ENCODE data around the gene SAMD13.
A peak's percentile ranks its signal among the peaks of the same experiment; 100 is the strongest.

The SAMD13 gene

GRCh38 chr1:84368441-84368840 is 66.9 kb downstream of the SAMD13 start:
- Histone ChIP-seq H4K12ac (ENCODE audit: low read depth, low read length) (no peak overlapping the region), H3K4me1 (ENCODE audit: control insufficient read depth in 1 of 2, insufficient read depth in 2 of 2, low read length in 2 of 2) (peaks cover 5 to 6% of the 10 kb centered on the region in 2 experiments), H3K9ac (ENCODE audit: low read length) (no peak overlapping the region), H3K79me1 (ENCODE audit: low read length) (peaks cover 8% of the 10 kb centered on the region), H4K8ac (ENCODE audit: low read depth, low read length) (no peak overlapping the region), H3K18ac (ENCODE audit: low read length) (no peak overlapping the region), H3K4me2 (ENCODE audit: low read length) (no peak overlapping the region), H3K79me2 (ENCODE audit: control insufficient read depth, insufficient read depth, low read length, poor library complexity) (peaks cover 2% of the 10 kb centered on the region), H2BK120ac (ENCODE audit: insufficient read depth, low read length, poor library complexity) (no peak overlapping the region), H4K91ac (ENCODE audit: low read depth, low read length) (no peak overlapping the region), H3K14ac (ENCODE audit: low read length) (no peak overlapping the region), H3K4ac (ENCODE audit: low read depth, low read length) (no peak overlapping the region), H3K23ac (ENCODE audit: low read length) (no peak overlapping the region), H2BK12ac (ENCODE audit: low read length) (peak overlapping the region; percentile 6), H3K36me3 (ENCODE audit: control insufficient read depth in 1 of 2, insufficient read depth in 2 of 2, low read length in 2 of 2) (no peaks in the 10 kb centered on the region), H3K9me3 (ENCODE audit: insufficient read depth, low read depth, low read length) (no peaks in the 10 kb centered on the region), H2AFZ (ENCODE audit: insufficient read depth, low read length, poor library complexity) (no peak overlapping the region), H3K27ac (ENCODE audit: low read depth, low read length) (no peak overlapping the region), H2AK5ac (ENCODE audit: low read length) (no peak overlapping the region), H3K27me3 (ENCODE audit: insufficient read depth, low read length) (no peaks in the 10 kb centered on the region), H2BK5ac (ENCODE audit: low read depth, low read length, poor library complexity) (no peak overlapping the region), H3K4me3 (ENCODE audit: low read depth, low read length) (no peak overlapping the region)
- no CpG with 5 or more reads among the region's 5 CpGs for WGBS (ENCODE audit: extremely low coverage, insufficient coverage, insufficient read length)
- peak; percentile 80 to 90 for DNase-seq

GRCh38 chr1:84370266-84370665 is 68.8 kb downstream of the SAMD13 start:
- Histone ChIP-seq H4K91ac (ENCODE audit: low read depth, low read length) (no peak overlapping the region), H3K23ac (ENCODE audit: low read length) (no peak overlapping the region), H2BK5ac (ENCODE audit: low read depth, low read length, poor library complexity) (no peak overlapping the region), H3K4me2 (ENCODE audit: low read length) (no peak overlapping the region), H3K9me3 (ENCODE audit: insufficient read depth, low read depth, low read length) (no peaks in the 10 kb centered on the region), H3K4me1 (ENCODE audit: control insufficient read depth in 1 of 2, insufficient read depth in 2 of 2, low read length in 2 of 2) (peaks cover 5 to 6% of the 10 kb centered on the region in 2 experiments), H4K8ac (ENCODE audit: low read depth, low read length) (no peak overlapping the region), H2AK5ac (ENCODE audit: low read length) (no peak overlapping the region), H3K36me3 (ENCODE audit: control insufficient read depth in 1 of 2, insufficient read depth in 2 of 2, low read length in 2 of 2) (no peaks in the 10 kb centered on the region), H3K79me2 (ENCODE audit: control insufficient read depth, insufficient read depth, low read length, poor library complexity) (peaks cover 2% of the 10 kb centered on the region), H3K18ac (ENCODE audit: low read length) (no peak overlapping the region), H2BK120ac (ENCODE audit: insufficient read depth, low read length, poor library complexity) (no peak overlapping the region), H3K14ac (ENCODE audit: low read length) (no peak overlapping the region), H3K79me1 (ENCODE audit: low read length) (peaks cover 8% of the 10 kb centered on the region), H3K9ac (ENCODE audit: low read length) (no peak overlapping the region), H2AFZ (ENCODE audit: insufficient read depth, low read length, poor library complexity) (no peak overlapping the region), H4K12ac (ENCODE audit: low read depth, low read length) (no peak overlapping the region), H3K4me3 (ENCODE audit: low read depth, low read length) (no peak overlapping the region), H2BK12ac (ENCODE audit: low read length) (no peak overlapping the region), H3K27me3 (ENCODE audit: insufficient read depth, low read length) (no peaks in the 10 kb centered on the region), H3K4ac (ENCODE audit: low read depth, low read length) (no peak overlapping the region), H3K27ac (ENCODE audit: low read depth, low read length) (no peak overlapping the region)
- DNase-seq = no peak
- WGBS (ENCODE audit: extremely low coverage, insufficient coverage, insufficient read length) = no CpG with 5 or more reads among the region's 1 CpG

- Histone ChIP-seq H2BK12ac (ENCODE audit: low read length) (no peak overlapping the region), H3K9ac (ENCODE audit: low read length) (no peak overlapping the region), H3K4me3 (ENCODE audit: low read depth, low read length) (no peak overlapping the region), H3K27me3 (ENCODE audit: insufficient read depth, low read length) (no peaks in the 10 kb centered on the region), H3K23ac (ENCODE audit: low read length) (no peak overlapping the region), H3K79me2 (ENCODE audit: control insufficient read depth, insufficient read depth, low read length, poor library complexity) (peaks cover 2% of the 10 kb centered on the region), H4K8ac (ENCODE audit: low read depth, low read length) (no peak overlapping the region), H4K12ac (ENCODE audit: low read depth, low read length) (no peak overlapping the region), H2BK120ac (ENCODE audit: insufficient read depth, low read length, poor library complexity) (no peak overlapping the region), H3K4me1 (ENCODE audit: control insufficient read depth in 1 of 2, insufficient read depth in 2 of 2, low read length in 2 of 2) (peaks cover 4 to 5% of the 10 kb centered on the region in 2 experiments), H3K4ac (ENCODE audit: low read depth, low read length) (no peak overlapping the region), H3K9me3 (ENCODE audit: insufficient read depth, low read depth, low read length) (no peaks in the 10 kb centered on the region), H2AFZ (ENCODE audit: insufficient read depth, low read length, poor library complexity) (no peak overlapping the region), H2AK5ac (ENCODE audit: low read length) (no peak overlapping the region), H3K36me3 (ENCODE audit: control insufficient read depth in 1 of 2, insufficient read depth in 2 of 2, low read length in 2 of 2) (no peaks in the 10 kb centered on the region), H3K27ac (ENCODE audit: low read depth, low read length) (no peak overlapping the region), H3K4me2 (ENCODE audit: low read length) (no peak overlapping the region), H3K14ac (ENCODE audit: low read length) (no peak overlapping the region), H4K91ac (ENCODE audit: low read depth, low read length) (no peak overlapping the region), H3K18ac (ENCODE audit: low read length) (no peak overlapping the region), H3K79me1 (ENCODE audit: low read length) (peaks cover 8% of the 10 kb centered on the region), H2BK5ac (ENCODE audit: low read depth, low read length, poor library complexity) (no peak overlapping the region)
- peak; percentile 89 to 90 for DNase-seq
- no CpG with 5 or more reads among the region's 4 CpGs for WGBS (ENCODE audit: extremely low coverage, insufficient coverage, insufficient read length)
These were observed 69.4 kb downstream of the SAMD13 start for GRCh38 chr1:84370831-84371394.

- WGBS (ENCODE audit: extremely low coverage, insufficient coverage, insufficient read length) = no CpG with 5 or more reads among the region's 2 CpGs
These were observed 72.1 kb downstream of the SAMD13 start for GRCh38 chr1:84373436-84374141.

More at GRCh38 chr1:84373436-84374141, 72.1 kb downstream of the SAMD13 start:
- Histone ChIP-seq H4K12ac (ENCODE audit: low read depth, low read length) (no peak overlapping the region), H2BK5ac (ENCODE audit: low read depth, low read length, poor library complexity) (no peak overlapping the region), H3K27ac (ENCODE audit: low read depth, low read length) (no peak overlapping the region), H3K27me3 (ENCODE audit: insufficient read depth, low read length) (no peaks in the 10 kb centered on the region), H3K4ac (ENCODE audit: low read depth, low read length) (no peak overlapping the region), H3K79me2 (ENCODE audit: control insufficient read depth, insufficient read depth, low read length, poor library complexity) (no peaks in the 10 kb centered on the region), H3K4me3 (ENCODE audit: low read depth, low read length) (no peak overlapping the region), H3K18ac (ENCODE audit: low read length) (no peak overlapping the region), H2BK120ac (ENCODE audit: insufficient read depth, low read length, poor library complexity) (no peak overlapping the region), H4K91ac (ENCODE audit: low read depth, low read length) (no peak overlapping the region), H3K36me3 (ENCODE audit: control insufficient read depth in 1 of 2, insufficient read depth in 2 of 2, low read length in 2 of 2) (no peaks in the 10 kb centered on the region), H4K8ac (ENCODE audit: low read depth, low read length) (no peak overlapping the region), H3K4me1 (ENCODE audit: control insufficient read depth in 1 of 2, insufficient read depth in 2 of 2, low read length in 2 of 2) (no peaks in the 10 kb centered on the region), H3K9me3 (ENCODE audit: insufficient read depth, low read depth, low read length) (no peaks in the 10 kb centered on the region), H3K14ac (ENCODE audit: low read length) (no peak overlapping the region), H2BK12ac (ENCODE audit: low read length) (no peak overlapping the region), H2AFZ (ENCODE audit: insufficient read depth, low read length, poor library complexity) (no peak overlapping the region), H3K9ac (ENCODE audit: low read length) (no peak overlapping the region), H3K23ac (ENCODE audit: low read length) (no peak overlapping the region), H3K79me1 (ENCODE audit: low read length) (no peaks in the 10 kb centered on the region), H2AK5ac (ENCODE audit: low read length) (no peak overlapping the region), H3K4me2 (ENCODE audit: low read length) (no peak overlapping the region)
- DNase-seq = peak; percentile 54 to 78
